Transverse colon (tissue), 3 donors: ENCODE measurements around the gene CNBD2.

Experiments used
- CTCF ChIP-seq, 5 experiments: fragments of 200-600 bp in 3 of 5; fragments of 450-650 bp in 2 of 5; sonication (generic) in 3 of 5; IDR thresholded peaks; 1 replicate in 2 of 5; 2 replicates in 3 of 5; pipeline ENCODE4 v1.5.1; 2016 to 2017; ENCODE audit warnings: antibody characterized with exemption in 5 of 5, inconsistent platforms in 3 of 5, mild to moderate bottlenecking in 2 of 5, moderate library complexity in 1 of 5
- EP300 ChIP-seq: sonication (generic); formaldehyde crosslinking; IDR thresholded peaks from one replicate; pipeline ENCODE4 v1.6.1; 2017; ENCODE audit warnings: antibody characterized with exemption, low read depth

- no peak for TF ChIP-seq CTCF (IDR thresholded peaks at IDR 0.05)
- no peak for TF ChIP-seq EP300
Measured at GRCh38 chr20:35947489-35947888, 20.9 kb upstream of the CNBD2 start.
